GM21390 (cell line): ENCODE data around the gene OXSR1.

Experiments used
- ATAC-seq: cut with Tn5 transposase; IDR thresholded peaks from one replicate; pipeline ENCODE4 v1.9.1; 2021; ENCODE audit not compliant: unreplicated experiment

Gene OXSR1

GRCh38 chr3:38297947-38298711 is 132.8 kb downstream of the OXSR1 start:
- ATAC-seq, result no peak
